ENCODE data around the gene ZNF599.

Gene ZNF599

DNA sequence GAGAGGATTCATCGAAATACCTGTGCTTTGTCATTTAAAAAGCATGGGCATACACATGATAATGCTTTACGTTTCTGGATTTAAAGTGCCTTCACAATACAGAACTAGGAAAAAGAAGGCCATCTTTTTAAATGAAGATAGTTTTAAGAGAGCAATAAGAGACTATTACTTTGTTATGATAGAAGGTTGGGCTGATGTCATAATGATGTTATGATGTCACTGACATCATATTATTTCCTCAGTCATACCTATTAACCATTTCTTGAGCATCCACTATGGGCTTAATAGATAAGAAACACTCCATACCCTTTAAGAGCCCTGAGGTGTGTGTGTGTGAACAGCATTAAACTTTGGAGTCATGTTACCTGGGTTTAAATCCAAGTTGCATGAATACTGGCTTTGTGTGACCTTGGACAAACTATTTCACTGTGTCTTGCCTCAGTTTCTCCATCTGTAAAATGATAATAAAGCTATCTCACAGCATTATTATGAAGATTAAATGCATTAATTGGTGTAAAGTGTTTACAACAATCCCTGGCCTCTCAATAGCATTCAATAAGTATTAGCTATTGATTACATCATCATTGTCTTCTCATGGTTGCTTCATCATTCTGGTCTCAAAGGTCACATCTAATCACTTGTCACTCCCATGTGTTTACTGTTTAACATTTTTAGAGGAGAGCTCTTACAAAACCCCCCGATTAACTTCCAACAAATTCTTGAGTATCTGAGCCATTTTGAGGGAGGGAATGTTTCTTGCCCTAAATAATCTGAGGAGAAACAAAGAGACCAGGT is 27.9 kb downstream of the ZNF599 start:
- DNase-seq = no peak

DNA sequence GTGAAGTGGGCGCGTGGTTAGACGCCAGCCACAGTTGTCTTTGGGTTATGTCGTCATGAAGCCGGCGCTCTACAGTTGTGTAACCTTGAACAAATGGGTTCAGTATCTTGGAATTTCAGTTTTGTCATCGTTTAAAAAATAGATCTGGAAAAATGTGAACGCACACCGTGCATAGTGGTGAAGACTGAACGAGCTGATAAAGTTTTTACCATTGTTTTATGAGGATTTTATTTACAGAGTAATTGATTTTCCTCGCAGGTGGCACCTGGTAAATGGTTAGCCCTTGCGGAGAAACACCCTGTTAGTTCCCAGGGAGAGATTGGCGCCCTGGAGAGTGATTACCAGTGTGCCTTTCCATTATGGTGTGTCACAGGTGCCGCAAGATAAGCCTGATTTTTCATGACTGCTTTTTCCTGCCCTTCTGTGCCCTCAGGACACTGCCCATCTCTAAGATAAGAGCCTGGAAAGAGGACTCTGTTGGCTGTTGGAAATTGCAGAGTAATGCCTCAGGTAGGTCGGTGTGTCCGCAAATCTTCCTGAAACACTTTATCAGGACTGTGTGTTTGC is 38.4 kb downstream of the ZNF599 start:
- no peak for DNase-seq

DNA sequence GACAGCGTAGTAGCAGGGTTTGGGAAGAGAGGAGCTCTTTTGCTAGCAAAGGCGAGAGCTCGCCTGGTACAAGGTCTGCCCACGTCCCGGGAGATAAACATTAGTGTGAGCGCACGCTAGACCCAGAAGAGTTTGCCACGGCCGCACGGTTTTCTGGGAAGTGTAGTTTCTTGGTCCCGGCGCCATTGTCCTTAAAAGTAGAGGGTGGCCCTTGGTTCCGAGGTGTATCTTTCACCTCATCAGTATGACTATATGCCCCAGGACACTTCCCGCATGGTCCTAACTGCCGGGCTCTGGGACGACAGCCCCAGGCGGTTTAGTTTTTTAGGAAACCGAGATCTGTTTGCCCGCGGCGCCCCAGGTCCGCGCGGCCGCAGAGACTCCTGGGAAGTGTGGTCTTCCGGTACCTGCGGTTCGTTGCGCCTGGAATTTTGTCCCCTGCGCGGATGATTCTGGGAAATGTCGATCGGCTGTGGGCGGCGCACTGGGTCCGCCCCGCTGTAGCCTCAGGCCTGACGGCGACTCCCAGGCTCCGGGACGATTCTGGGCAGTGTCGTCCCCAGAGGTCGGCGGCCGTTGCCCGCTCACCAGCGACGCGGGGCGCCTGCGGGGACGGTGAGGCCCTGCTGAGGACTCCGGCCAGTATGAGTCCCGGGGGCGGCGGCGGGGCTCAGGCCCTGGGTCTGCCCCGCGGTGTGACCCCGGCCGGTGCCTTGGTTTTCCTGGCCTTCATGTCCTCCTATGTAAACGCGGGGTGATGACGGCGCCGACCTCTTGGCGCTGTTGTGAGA is 39.1 kb downstream of the ZNF599 start, which contains the start of gene ZNF181:
Gene ZNF181, plus strand, starts transcription at position 498 of the 791 bp plus-strand sequence. CDS start 795 bp downstream, outside the sequence.
- peak; percentile 72 for DNase-seq

DNA sequence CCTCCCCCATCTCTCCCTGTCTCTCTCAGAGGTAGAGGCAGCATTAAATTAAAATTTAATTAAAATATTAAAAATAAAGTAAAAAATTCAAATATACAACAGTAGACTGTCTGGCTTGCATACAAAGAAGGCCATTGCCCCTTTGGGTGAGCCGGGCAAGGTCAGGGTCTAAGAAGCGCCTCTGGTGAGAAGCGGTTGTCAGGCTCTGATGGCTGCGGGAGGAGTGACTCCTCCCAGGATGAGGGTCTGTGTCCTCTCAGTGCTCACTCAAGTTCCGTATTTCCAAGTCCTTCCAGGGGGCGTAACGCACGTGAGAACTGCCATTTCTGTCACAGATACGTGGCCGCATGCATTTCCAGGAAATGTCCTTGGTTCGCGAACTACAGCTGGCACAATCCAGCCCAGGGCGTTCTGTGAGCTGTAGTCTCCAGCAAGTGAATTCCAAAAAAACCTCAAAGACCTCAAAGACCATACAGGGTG is 39.7 kb downstream of the ZNF599 start:
- peak; percentile 17 for DNase-seq

DNA sequence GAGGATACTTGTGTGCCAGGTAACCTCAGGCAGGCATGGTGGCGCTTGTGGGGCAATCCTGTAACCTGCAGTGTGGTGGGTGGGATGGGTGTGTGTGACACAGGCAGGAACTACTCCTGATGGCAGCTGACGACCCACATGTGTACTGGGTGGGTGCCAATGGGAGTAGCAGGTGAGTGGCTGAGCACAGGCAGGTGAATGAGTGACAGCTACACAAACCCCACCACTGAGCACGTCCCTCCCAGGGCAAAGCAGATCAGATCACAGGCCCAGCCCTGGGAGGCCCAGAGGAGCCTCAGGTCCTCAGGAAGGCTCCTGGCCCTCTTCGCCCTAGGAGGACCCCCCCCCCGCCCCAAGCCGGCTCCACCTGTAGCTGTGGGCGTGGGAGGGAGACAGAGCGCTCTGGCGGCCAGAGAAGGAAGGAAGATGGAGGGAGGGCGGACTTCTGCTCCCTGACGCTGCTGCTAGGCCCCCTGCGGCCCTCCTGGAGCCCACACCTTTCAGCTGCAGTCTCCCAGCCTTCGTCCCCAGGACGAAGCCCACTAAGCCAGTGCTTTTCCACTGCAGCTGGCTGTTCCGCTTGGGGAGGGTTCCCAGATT is 40.3 kb downstream of the ZNF599 start:
- no peak for DNase-seq

DNA sequence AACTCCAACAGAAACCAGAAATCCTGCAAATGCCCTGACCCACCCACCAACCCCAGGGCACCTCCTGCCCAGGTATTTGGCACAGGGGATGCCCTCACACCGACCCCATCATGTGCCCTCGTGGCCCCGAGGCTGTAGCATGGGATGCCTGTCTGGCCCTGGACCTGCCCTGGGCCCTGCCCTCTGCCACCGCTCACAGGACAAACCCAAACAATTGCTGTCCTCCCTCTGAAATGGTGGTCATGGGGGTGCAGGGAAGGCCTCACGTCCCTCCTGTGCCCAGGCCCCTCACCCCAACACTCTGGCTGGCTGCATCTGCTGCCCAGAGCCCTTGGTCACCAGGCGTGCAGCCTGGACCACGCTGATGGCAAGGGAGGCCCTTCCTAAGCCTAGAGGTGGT is 41.1 kb downstream of the ZNF599 start:
- no peak for DNase-seq

DNA sequence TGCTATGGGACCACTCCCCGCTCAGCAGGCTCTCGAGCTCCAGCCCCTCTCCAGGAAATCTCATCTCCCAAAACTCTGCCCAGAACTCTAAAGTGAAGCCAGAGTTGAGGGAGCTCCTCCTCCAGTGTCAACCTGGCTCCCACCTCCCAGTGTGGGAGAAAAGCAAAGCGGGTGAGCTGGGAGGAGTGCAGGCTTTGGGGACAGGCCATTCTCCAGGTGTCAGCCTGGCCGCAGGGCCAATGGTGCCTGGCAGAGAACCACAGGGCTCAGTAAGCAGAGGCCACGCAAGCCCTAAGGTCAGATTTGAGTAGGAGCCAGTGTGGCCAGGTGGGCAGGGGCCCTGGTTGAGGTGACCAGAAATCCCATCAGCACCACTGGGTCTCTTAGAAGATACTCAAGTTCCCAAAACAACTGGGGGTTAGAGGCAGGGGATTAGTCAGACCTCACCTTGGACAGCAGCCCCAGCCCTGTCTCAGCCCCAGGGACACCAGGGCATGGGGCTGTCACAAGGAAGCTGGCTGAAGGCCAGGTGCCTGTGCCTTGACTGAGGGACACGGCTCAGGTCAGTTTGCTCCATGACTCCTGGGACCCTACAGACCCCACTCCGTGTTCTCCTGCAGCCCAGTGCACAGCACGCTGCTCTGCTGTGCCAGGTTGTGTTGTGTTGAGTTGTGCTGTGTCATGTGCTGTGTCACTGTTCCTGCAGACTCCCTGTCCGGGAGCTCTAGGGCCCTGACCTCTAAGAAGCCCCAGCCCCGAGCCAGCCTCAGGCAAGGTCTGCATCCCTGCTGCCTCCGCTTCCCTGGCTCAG is 41.8 kb downstream of the ZNF599 start:
- DNase-seq = no peak

DNA sequence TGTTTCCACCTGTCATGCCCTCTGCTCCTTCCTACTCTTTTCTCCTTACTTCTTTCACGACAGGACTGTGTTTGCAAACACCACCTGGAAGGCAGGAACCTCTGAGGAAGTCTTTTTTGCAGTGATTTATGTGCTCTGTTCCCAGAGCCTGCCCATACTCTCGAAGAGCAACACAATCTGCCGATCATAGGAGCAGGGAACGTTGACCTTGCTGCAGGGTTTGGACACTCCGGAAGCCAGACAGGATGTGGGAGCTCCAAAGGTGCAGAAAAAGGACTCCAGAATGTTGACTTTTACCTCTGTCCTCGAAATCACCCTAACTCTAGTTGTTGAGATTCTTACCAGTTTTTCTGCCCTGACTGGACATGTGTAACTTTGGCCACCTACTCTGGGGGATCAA is 47.6 kb downstream of the ZNF599 start:
- no peak for DNase-seq

DNA sequence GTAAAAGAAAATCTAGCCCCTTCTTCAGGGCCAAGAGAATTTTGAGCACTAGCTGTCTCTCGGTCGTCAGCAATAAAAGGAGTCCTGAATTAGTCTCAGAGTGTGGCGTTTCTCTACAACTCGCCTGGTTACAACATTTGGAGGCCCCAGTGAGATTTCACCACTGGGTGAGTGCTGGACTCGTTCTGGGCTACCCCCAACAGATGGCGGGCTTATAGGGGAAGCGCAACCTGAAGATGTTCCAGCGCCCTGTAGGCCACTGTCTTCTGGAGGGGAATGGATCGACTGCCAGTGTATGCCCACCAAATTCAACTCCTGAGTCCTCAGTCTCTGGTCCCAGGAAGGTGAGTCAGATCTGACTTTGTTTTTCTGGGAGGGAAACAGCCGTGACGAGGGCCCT is 50.7 kb downstream of the ZNF599 start:
- no peak for DNase-seq

DNA sequence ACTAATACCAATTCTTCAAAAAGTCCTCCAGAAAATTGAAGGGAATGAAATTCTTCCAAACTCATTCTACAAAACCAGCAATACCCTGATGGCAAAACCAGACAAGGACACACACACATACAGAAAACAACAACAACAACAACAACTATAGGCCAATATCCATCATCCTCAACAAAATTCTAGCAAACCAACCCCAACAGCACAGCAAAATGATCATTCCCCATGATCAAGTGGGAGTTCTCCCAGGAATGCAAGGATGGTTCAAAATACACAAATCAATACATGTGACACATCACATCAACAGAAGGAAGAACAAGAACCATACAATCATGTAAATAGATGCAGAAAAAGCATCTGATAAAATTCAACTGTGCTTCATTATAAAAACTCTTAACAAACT is 57.7 kb downstream of the ZNF599 start:
- no peak for DNase-seq

DNA sequence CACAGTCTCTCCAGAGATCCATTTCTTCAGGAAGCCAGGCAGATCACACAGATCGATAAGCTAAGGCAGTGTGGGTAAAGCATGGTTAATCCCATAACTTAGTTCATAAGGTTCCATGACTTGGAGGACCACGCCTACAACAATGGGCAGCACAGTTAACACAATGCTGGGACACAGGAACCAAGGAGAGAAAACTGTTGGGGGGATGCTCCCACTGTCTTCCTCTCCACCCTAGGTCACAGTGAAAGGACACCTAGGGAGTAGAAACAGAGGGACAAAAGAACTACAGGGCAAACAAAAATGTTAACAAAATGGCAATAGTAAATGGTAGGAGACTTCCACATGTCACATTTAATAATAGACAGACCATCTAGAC is 59.8 kb downstream of the ZNF599 start:
- no peak for DNase-seq

DNA sequence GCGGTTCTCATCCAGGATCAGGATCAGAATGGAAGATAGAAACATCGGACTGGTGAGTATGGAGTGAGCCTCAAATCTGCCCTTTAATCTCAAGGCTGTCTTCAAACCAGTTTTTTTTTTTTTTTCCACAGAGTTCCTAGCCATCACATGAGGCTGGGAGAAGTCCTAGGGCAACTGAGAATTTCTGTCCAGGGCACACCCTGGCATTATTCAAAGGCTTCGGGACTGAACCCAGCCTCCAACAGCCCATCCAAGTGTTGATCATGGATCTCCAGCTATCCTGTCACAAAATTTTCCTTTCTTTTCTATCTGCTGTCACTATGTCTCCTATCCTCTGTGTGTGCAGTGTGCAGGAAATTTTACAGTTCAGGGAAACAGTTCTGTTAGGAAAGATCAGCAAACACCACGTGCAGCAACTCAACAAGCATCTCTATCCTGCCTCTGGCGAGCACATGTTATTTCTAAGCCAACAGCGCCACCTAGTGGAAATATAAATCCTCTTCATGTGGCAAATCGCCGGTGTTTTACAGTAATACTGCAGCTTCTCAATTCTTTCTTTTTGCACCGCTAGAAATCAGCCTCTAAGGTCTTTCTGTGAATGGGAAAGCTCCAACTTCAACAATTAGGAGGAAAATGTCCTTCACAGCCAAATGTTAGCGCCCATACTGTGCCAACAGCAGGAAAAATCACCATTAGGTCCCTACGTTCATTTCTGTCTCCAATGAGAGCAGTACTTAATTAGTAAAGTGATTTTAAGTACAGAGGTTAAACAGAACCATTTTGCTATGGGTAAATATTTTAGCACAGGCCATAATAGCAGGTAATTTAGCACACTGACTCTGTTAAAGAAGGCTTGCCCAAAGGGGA is 60.4 kb downstream of the ZNF599 start:
- DNase-seq = peak; percentile 60

DNA sequence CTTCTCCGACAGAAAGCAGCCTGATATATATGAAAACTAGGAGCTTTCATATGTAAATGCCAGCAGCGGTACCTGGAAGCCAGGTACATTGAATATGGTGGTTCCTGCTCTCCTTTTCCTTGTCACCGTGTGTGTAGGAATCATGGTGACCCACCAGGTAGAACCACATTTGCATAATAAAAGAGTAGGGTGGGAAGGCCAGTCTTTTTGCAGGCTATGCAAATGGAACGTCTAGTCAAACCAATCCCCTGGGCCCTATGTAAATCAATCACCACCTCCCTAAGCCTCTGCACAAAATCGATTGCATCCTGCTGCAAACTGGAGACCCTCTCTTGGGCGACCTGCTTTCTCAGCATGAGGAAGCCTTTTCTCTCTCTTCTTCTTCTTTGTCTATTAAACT is 61.1 kb downstream of the ZNF599 start:
- DNase-seq = no peak

Data from effector CD4-positive, alpha-beta T cell (primary cell).